Activated T-helper 1 cell treated with anti-CD3 and anti-CD28 coated beads, Interleukin-2, amount 50 U/mL, for 16 hours (primary cell): Measurements from ENCODE around the gene RBM10.

Experiments
- DNase-seq, 2 donors: peaks; one replicate each; pipeline ENCODE4 v3.0.0-alpha.2; 2020; ENCODE audit warnings: low read depth in 1 of 2, low spot score in 1 of 2

RBM10 gene

DNA sequence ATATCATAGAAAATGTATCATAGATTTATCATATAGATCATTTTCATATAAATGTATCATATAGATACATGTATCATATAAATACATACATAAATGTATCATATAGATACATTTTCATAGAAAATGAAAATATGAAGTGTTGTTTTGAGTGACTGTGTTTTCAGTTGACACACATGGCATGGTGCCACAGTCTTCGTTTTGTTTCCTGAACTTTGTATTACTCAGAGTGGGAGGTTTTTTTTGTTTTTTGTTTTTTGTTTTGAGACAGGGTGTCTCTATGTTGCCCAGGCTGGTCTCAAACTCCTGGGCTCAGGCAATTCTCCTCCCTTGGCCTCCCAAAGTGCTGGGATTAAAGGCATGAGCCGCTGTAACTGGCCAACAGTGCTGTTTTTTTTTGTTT is 3.9 kb downstream of the RBM10 start:
- DNase-seq: no peak

DNA sequence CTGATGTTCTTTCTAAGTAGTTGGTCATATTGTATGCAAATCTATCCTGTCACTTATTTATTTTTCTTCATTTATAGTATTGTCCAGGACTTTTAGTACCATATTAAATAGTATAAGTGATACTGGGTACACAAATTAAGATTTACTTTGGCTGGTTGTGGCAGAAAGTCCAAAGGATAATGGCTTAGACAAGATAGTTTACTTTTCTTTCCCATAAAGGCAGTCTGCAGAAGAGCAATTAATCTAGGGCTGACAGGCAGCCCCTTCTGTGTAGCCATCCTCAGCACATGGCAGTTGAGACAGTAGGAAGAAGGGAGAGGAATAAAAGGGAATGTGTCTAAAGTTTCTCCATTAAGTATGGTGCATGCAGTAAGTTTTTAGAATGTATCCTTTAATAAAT is 6.4 kb downstream of the RBM10 start:
- no peak for DNase-seq

DNA sequence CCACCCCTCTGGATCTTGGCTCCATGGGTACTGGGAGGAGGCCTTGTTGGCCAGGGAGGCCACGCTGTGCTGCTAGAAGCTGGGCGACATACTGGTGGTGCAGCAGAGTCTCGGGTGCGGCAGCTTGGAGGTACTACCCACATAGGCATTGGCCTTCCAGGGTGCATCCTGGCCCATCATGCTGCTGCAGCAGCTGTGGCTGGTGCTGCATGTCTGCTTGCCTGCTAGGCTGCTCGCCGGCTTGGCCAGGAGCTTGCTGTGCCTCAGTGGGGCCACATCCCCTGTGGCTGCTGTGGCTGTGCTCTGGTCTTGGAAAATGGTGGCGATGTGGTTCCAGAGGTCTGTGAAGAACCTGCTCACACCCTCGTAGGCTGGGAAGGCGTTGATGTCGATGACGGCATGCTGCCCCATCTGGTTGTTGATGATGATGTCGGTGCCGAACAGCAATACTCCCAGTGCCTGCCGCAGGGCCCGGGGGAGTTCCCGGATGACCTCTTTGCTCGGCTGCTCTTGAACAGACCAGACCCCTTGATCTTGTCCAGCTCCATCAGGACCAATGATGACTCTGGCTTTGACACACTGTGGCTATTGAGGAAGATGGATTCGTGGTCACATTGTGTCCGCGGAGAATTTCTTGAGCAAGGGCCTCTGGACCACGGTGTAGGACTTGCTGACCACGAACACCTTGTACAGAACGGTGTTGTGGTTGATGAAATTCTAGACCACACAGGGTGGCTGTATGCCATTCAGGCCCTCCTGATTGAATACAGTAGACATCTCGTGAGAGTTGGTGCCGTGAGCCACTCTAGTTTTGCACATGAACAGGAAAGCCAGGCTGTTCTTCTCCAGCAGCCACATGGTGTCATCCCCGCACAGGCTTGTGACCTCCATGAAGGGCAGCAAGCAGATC is 11.8 kb downstream of the RBM10 start:
- no peak for DNase-seq

DNA sequence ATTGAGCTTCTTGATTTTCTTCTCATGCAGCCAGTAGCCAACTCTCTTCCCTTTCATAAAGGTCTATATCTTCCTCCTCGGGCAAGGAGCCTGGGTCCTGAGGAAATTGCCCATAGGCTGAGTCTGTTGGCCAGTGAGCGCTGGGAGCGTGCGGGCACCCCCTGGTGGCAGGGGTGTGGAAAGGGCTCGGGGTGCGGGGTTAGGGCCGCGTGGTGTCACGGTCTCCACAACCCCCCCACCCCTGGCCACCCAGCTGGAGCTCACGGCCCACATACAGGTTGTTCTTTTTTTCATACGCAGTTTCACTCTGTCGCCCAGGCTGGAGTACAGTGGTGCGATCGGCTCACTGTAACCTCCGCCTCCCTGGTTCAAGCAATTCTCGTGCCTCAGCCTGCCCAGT is 13.1 kb downstream of the RBM10 start:
- DNase-seq: no peak

DNA sequence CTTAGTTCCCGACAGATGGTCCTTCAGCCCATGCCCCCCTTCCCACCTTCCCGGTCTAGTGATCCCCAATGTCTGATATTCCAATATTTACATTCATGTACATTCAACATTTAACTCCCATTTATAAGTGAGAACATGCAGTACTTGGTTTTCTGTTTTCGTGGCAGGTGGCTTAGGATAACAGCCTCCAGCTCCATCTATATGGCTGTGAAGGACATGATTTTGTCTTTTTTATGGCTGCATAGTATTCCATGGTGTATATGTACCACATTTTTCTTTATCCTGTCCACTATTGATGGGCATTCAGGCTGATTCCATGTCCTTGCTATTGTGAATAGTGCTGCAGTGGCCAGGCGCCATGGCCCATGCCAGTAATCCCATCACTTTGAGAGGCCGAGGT is 13.8 kb downstream of the RBM10 start:
- DNase-seq: no peak

DNA sequence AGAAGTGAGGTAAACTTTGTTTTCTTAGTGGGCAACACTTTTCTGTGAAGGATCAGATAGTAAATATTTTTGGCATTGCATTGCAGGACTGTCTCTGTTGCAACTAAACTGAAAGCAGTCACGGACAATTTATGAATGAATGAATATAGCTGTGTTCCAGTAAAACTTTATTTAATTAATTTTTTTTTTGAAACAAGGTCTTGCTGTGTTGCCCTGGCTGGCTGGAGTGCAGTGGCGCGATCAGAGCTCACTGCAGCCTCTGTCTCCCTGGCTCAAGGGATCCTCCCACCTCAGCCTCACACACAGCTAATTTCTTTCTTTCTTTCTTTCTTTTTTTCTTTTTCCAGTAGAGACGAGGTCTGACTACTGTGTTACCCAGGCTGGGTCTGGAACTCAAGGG is 15.8 kb downstream of the RBM10 start:
- DNase-seq: no peak

DNA sequence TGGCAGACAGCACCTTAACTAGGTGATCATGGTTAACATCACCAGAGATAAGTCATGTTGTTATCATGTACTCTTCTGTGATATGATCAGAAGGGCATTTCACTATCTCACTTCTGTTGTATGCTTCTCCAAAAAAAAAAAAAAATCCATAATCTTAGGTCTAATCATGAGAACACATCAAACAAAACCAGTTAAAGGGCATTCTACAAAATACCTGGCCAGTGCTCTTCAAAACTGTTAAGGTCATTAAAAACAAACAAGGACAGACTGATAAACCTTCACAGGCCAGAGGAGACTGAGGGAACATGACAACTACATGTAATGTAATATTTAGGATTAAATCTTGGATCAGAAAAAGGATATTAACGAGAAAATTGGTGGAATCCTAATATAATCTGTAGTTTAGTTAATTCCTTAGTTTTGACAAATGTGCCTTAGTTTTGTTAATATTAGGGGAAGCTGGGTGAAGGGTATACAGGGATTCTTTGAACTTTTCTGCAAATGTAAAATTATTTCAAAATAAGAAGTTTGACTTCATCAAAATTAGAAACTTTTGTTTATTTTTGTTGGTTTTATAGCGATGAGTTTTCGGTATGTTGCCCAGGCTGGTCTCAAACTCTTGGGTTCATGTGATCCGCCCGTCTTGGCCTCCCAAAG is 18.0 kb downstream of the RBM10 start:
- no peak for DNase-seq

DNA sequence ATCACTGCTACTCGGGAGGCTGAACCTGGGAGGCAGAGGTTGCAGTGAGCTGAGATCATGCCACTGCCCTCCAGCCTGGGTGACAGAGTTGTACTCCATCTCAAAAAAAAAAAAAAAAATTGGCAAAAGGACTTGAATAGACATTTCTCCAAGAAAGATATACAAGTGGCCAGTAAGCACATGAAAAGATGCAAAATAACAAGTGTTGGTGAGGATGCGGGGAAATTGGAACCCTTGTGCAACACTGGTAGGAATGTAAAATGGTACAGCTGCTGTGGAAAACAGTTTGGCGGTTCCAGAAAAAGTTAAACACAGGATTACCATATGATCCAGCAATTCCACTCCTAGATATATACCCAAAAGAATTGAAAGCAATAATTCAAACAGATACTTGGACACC is 19.4 kb downstream of the RBM10 start:
- no peak for DNase-seq

DNA sequence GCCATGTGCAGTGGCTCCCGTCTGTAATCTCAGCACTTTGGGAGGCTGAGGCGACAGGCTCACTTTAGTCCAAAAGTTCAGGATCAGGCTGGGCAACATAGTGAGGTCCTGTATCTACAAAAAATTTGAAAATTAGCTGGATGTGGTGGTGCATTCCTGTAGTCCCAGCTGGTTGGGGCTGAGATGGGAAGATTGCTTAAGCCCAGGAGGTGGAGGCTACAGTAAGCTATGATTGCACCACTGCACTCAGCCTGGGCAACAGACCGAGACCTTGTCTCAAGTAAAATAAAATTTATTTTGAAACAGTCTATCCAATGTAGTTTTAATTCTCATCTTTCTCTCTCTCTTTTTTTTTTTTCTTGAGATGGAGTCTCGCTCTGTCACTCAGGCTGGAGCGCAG is 21.1 kb downstream of the RBM10 start:
- no peak for DNase-seq

DNA sequence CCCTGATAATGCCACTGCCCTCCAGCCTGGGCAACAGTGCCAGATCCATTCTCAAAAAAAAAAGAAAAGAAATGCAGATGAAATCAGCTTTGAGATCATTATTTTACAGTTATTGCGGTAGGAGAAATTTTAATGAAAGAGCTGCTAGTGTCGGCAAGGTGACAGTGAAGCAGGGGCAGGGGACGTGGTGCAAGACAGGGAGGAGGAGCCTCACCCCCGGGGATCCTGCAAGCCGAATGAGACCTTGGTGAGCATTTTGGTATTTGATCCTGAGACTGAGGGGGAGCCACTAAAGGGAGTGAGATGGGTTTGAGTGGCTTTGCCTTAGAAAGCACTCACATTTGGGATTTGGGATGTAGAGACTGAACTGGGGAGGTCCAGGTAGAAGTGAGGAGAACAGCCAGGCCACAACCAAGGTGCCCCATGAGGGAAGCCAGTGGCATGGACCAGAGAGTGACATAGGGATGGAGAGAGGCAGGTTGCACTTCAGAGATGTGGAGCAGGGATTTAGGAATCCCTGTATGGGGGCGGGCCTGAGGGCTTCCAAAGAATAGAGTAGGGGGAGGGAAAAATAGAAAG is 23.6 kb downstream of the RBM10 start:
- DNase-seq: no peak

DNA sequence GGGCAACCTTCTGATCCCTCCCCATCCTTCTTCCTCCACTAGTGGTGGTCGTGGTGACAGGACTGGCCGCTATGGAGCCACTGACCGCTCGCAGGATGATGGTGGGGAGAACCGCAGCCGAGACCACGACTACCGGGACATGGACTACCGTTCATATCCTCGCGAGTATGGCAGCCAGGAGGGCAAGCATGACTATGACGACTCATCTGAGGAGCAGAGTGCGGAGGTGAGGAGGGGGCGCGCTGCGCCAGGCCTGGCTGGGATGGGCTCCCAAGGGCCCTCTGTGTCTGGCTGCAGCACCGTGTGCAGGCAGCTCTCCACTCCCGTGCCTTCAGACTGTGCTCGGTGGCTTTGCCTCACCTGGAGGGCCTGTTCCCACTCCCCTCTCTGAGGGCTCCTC is 24.3 kb downstream of the RBM10 start:
- no peak for DNase-seq

DNA sequence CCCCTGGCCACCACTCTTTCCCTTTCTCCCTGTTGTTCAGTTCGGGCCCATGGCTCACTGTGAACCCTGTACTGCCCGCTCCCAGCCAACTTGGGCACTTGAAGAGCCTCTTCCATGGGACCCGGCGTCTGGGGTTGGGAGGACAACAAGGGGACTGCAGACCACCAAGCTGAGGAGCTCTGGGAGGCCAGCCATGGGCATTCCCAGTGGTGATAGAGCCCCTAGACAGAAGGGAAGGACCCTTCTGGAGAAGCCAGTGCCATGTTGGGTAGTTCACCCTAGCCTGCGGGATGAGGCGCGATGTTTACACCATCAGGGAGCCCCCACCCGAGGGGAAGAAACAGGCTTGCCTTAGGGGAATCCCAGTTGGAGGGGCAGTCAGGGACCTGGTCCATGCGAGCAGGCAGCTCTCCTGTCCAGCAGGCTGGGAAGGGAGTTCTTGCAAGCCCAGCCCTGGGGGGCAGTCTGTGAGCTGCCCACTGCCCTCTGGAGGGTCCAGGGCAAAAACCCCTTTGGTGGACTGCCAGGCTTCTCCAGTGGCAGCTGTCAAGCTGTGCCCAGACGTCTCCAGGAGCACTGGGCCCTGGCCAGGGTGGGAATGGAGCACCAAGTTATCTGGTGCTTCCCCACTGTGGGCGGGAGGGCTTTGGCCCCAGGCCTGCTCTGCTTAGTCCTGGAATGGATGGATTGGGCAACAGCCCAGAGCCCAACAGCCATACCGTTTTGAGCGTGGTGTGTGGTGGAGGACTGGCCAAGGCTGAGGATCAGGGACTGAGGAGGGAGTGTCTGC is 24.9 kb downstream of the RBM10 start:
- DNase-seq: no peak

DNA sequence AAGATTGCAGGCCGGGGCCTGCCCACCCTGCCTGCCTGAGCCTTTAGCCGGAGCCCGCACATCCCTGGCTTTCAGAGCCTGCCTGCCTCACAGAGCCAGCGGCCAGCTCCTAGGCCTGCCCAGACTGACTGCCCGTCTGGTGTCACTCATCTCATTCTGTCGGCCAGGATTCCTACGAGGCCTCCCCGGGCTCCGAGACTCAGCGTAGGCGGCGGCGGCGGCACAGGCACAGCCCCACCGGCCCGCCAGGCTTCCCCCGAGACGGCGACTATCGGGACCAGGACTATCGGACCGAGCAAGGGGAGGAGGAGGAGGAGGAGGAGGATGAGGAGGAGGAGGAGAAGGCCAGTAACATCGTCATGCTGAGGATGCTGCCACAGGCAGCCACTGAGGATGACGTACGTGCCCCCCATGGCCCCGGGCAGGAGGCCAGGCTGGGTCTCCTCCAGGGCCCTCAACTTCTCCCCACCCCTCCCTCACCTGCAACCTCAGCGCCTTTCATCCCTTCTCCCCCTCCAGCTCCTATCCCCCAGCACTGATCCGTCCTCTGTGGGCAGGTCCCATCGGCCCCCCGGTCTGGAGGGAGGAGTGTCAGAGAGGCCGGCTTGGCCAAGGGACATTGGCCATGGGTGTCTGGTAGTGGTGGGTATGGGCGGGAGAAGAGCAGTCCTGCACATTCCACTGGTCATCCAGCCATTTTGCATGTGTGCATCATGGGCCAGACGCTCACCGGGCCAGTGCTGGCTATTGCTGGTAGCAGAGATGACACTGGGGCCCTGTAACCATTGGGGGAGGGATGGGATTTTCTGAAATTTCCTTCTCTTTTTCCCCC is 26.1 kb downstream of the RBM10 start:
- no peak for DNase-seq

DNA sequence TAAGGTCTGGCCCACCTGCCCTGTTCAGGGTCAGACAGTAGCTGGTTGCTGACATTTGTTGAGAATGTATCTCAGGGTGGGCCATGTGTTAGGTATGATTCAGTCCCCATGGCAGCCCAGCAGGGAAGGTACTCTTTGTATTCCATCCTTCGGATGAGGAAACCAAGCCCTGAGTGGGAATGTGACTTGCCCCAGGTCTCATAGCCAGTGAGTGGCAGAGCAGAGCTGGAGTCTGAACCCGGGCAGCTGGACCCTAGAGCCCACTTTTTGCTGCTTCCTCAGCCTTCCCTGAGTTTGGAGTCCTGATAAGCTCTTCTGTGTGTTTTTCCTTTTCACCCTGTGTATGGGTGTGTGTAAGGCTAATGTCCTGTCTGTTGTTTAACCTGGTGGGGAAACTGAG is 27.0 kb downstream of the RBM10 start:
- no peak for DNase-seq

DNA sequence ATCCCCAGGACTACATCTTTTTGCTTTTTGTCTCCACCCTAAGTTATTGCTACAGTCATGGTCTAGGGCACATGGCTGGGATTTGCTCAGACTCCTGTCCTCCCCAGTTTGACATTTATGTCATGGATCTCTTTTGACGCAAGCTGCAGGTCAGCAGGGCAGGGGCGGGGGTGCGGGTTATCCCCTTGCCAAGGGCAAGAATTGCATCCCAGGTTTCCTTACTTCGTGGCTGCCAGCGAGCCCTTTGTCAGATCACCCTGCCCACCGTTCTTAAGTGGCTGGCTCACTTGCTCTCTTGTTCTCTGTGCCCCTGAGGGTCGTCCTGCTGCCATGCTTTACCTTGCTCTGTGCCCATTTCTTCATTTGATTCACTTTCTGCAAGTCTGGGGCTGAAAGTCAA is 27.5 kb downstream of the RBM10 start:
- DNase-seq: no peak

DNA sequence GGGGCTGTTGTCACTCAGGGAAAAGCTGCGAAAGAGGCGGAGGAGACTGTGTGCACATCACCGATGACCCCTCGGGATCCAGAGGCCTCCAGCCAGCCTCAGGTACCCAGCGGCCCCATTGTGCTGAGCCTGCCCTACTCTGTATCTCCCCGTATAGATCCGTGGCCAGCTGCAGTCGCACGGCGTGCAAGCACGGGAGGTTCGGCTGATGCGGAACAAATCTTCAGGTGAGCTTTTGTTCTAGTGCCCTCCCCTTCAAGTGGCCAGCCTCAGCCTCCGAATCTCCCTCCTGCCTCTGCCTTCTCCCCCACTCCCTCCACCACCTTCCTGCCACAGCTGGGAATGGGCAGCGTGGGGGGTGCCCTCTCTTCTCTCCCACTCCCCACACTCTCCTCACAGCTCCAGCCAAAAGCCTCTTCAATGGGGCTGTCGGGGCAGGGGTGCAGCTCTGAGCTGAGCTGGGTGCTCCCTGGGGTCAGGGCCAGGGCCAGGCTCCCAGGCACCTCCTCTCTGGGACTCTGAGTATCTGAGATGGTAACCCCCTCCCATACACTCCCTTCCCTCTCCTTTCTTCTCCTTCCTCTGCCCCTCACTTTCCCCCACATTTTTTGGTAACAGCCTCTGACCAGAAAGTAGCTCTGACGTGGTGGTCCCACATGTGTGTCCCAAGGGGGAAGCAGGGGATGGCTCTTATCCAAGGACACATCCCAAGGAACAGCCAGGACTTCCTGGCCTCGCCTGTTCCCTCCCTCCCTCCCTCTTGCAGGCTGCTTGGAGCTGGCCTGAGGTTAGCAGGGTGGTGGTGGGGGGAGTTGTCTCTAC is 28.2 kb downstream of the RBM10 start:
- no peak for DNase-seq

DNA sequence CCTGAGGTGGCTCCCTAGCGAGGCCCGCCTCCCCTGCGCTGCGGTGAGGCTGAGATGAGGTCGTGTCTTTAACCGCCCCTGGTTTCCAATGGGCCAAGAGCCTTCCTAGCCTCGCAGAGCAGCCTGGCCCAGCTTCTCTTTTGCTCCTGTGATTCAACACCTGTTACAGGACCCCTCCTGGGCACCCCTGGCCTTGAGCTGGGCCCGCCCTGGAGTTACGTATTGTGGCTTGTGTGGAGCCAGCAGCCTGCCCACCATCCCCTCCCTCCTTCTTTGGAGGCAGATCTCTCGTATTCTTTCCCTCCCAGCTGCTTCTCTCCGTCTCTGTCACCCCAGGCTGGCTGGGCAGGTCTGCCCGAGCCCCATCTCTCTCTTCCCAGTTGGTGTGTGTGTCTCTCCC is 29.4 kb downstream of the RBM10 start:
- no peak for DNase-seq

DNA sequence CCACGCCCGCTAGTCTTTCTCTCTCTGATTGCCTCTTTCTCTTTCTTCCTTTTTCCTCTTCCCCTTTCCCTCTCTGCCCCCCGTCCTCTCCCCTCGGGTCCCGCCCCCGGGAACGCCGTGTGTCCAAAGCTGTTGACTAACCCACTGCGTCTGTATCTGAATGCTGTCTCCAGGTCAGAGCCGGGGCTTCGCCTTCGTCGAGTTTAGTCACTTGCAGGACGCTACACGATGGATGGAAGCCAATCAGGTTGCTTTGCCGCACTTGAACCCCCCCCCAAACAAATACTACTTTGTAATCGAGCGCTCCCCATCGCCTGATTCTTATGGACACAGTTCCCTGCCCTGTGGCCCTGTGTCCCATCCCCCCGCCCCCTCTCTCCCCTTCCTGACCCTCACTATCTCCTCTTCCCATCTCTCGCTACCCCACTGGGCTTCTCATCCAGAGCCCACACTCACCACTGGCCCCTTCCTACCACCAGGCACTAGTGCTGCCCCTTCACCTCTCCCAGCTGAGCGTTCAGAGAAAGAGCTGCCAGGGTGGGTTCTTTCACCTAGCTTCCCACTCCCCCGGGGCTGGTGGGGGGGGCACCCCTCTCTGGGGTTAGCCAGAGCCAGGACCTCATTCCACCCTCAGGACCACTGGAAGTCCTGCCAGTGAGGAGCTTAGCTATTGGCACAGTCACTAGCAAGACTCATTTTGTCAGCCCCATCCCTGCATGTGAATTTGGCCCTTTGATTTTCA is 30.0 kb downstream of the RBM10 start:
- DNase-seq: no peak

DNA sequence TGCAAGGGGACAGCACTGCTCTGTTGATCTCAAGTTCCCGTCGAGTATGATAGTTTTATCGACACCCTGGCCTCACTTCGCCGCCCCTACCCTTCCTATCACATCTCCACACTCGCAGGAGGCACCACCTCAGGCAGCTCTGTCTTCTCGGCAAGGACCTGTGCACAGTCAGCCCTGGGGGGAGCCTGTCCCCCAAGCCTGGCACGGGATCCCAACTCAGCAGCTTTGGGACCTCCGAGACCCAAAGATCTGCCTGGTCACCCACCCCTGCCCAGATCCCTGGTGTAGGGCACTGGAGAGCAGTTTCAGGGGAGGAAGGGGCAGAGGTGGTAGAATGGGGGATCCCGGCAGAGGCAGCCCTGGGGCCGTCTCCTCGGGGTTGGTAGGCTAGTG is 30.6 kb downstream of the RBM10 start:
- no peak for DNase-seq
